Karpas-422 (cell line): ENCODE results near the gene CACNA2D3. TPM values are rescaled to one million over a fixed set of nuclear protein-coding genes. Genes with fewer than 3 reads are reported as not detected.
A peak's percentile ranks its signal among the peaks of the same experiment; 100 is the strongest.

Experiments used
- DNase-seq: peaks from one replicate; pipeline ENCODE4 v3.0.0-alpha.2; 2015
- H2AFZ ChIP-seq: fragments of 200-600 bp; sonication (generic); 2 replicates; pipeline ENCODE4 v1.6.1; 2014; ENCODE audit warnings: antibody characterized with exemption, low read length, mixed read lengths
- H3K27ac ChIP-seq: fragments of 200-600 bp; sonication (generic); 2 replicates; pipeline ENCODE4 v1.5.1; 2014; ENCODE audit warnings: mild to moderate bottlenecking, low read length, moderate library complexity
- H3K27me3 ChIP-seq: fragments of 200-600 bp; sonication (generic); 2 replicates; pipeline ENCODE4 v1.6.1; 2014; ENCODE audit warnings: low read length, mixed read lengths
- H3K36me3 ChIP-seq: fragments of 200-600 bp; sonication (generic); 2 replicates; pipeline ENCODE4 v1.6.1; 2014; ENCODE audit warnings: low read length, mixed read lengths; ENCODE audit not compliant: insufficient read depth
- H3K4me1 ChIP-seq: fragments of 200-600 bp; sonication (generic); 2 replicates; pipeline ENCODE4 v1.6.1; 2014; ENCODE audit warnings: mild to moderate bottlenecking, low read length, mixed read lengths
- H3K4me2 ChIP-seq: fragments of 200-600 bp; sonication (generic); 2 replicates; pipeline ENCODE4 v1.6.1; 2014; ENCODE audit warnings: low read length, low read depth, mild to moderate bottlenecking; ENCODE audit not compliant: poor library complexity, severe bottlenecking
- H3K4me3 ChIP-seq: fragments of 200-600 bp; sonication (generic); 2 replicates; pipeline ENCODE4 v1.5.1; 2014; ENCODE audit warnings: mild to moderate bottlenecking, antibody characterized with exemption, low read length, mixed read lengths
- H3K79me2 ChIP-seq: fragments of 200-600 bp; sonication (generic); 2 replicates; pipeline ENCODE4 v1.6.1; 2014; ENCODE audit warnings: mild to moderate bottlenecking, low read length, mixed read lengths
- H3K9ac ChIP-seq: fragments of 200-600 bp; sonication (generic); 2 replicates; pipeline ENCODE4 v1.6.0; 2014; ENCODE audit warnings: low read length
- H3K9me2 ChIP-seq: fragments of 200-600 bp; sonication (generic), shearing (Covaris generic); replicated peaks from 2 replicates; pipeline ENCODE4 v1.6.0; 2014; ENCODE audit warnings: mild to moderate bottlenecking, low read length, moderate library complexity; ENCODE audit not compliant: insufficient read depth
- H3K9me3 ChIP-seq: fragments of 300-700, 200-600 bp; sonication (generic); 2 replicates; pipeline ENCODE4 v1.6.1; 2014; ENCODE audit warnings: low read length, mixed read lengths
- H4K20me1 ChIP-seq: fragments of 200-600 bp; sonication (generic); 2 replicates; pipeline ENCODE4 v1.6.1; 2014; ENCODE audit warnings: mild to moderate bottlenecking, antibody characterized with exemption, low read length, low read depth; ENCODE audit not compliant: insufficient read depth
- total RNA-seq: library from RNA; depleted of rRNA; stranded (reverse); fragments of >200 nt; shearing (Covaris generic); gene quantifications from 2 replicates; pipeline ENCODE4 v1.2.3, GENCODE V29; 2014; ENCODE audit warnings: low replicate concordance

The CACNA2D3 gene
- total RNA-seq, 1 experiment from 2014 or later = not detected

GRCh38 chr3:54393150-54393549 is 270.8 kb downstream of the CACNA2D3 start:
- no peak overlapping the region for H2AFZ ChIP-seq
- H3K4me2 ChIP-seq = no peak overlapping the region
- no peak for DNase-seq
- H3K4me1 ChIP-seq = no peaks in the 10 kb centered on the region
- no peak overlapping the region for H3K9ac ChIP-seq
- no peak overlapping the region for H3K4me3 ChIP-seq
- H4K20me1 ChIP-seq = no peaks in the 10 kb centered on the region
- no peaks in the 10 kb centered on the region for H3K79me2 ChIP-seq
- no peaks in the 10 kb centered on the region for H3K9me3 ChIP-seq
- H3K36me3 ChIP-seq = no peaks in the 10 kb centered on the region
- H3K27me3 ChIP-seq = no peaks in the 10 kb centered on the region
- H3K9me2 ChIP-seq = no peaks in the 10 kb centered on the region; the same call in 1 of the 2 replicates
- H3K27ac ChIP-seq = no peak overlapping the region

GRCh38 chr3:54408328-54408727 is 286.0 kb downstream of the CACNA2D3 start:
- no peak for DNase-seq
- Histone ChIP-seq H3K9me2 (no peaks in the 10 kb centered on the region), H3K27me3 (no peaks in the 10 kb centered on the region), H4K20me1 (no peaks in the 10 kb centered on the region), H3K79me2 (no peaks in the 10 kb centered on the region), H3K36me3 (no peaks in the 10 kb centered on the region), H3K9me3 (no peaks in the 10 kb centered on the region), H3K27ac (no peak overlapping the region), H3K9ac (no peak overlapping the region), H3K4me2 (no peak overlapping the region), H3K4me1 (no peaks in the 10 kb centered on the region), H3K4me3 (no peak overlapping the region), H2AFZ (no peak overlapping the region)

GRCh38 chr3:54421943-54422342 is 299.6 kb downstream of the CACNA2D3 start:
- Histone ChIP-seq H3K27me3 (no peaks in the 10 kb centered on the region), H3K9me3 (no peaks in the 10 kb centered on the region), H4K20me1 (no peaks in the 10 kb centered on the region), H2AFZ (no peak overlapping the region), H3K9me2 (no peaks in the 10 kb centered on the region), H3K4me1 (no peaks in the 10 kb centered on the region), H3K4me3 (no peak overlapping the region), H3K79me2 (no peaks in the 10 kb centered on the region), H3K4me2 (no peak overlapping the region), H3K27ac (no peak overlapping the region), H3K9ac (no peak overlapping the region), H3K36me3 (no peaks in the 10 kb centered on the region)
- DNase-seq = no peak

DNA sequence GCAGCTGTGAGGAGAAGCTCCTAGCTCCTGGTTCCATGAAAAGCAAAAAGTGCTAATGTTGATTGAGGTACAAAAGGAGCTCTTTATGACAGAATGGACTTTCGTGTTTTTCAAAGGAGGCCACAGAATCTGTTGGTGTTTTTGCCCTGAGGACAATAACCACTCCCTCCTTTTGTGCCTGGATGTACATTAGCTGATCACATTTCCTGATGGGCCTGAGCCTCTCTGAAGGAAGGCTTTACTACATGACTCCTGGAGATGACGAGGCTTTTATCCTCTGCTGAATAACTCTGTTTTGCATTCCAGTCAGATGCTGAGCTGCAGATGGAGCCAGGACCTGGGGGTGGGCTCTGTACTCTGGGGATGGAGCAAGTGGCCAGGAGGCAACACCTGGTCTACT is 301.9 kb downstream of the CACNA2D3 start:
- Histone ChIP-seq H3K27me3 (no peaks in the 10 kb centered on the region), H3K4me1 (no peaks in the 10 kb centered on the region), H2AFZ (no peak overlapping the region), H3K4me2 (no peak overlapping the region), H3K9me3 (no peaks in the 10 kb centered on the region), H3K27ac (no peak overlapping the region), H3K4me3 (no peak overlapping the region), H4K20me1 (no peaks in the 10 kb centered on the region), H3K9me2 (no peaks in the 10 kb centered on the region), H3K79me2 (no peaks in the 10 kb centered on the region), H3K36me3 (no peaks in the 10 kb centered on the region), H3K9ac (no peak overlapping the region)
- no peak for DNase-seq

DNA sequence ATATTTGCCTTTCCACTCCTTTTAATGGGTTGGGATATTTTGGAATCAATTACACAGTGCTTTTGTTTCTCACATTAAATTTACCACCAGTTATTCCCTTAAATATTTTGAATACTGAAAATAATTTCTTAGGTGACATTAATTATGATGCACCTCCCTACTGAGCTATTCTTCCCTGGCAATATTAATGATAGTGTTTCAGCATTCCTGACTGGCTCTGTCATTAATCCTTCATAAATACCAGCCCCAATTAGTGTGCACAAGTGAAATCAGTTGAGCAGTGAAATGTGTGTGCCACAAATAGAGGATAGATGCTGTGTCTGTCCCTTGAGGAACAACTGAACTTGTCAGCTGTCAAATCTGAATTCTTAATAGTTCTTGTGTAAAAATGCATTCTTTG is 304.0 kb downstream of the CACNA2D3 start:
- Histone ChIP-seq H3K79me2 (no peaks in the 10 kb centered on the region), H3K27me3 (no peaks in the 10 kb centered on the region), H3K36me3 (no peaks in the 10 kb centered on the region), H3K9ac (no peak overlapping the region), H3K27ac (no peak overlapping the region), H3K9me3 (no peaks in the 10 kb centered on the region), H3K4me3 (no peak overlapping the region), H2AFZ (no peak overlapping the region), H3K4me1 (no peaks in the 10 kb centered on the region), H4K20me1 (no peaks in the 10 kb centered on the region), H3K4me2 (no peak overlapping the region), H3K9me2 (no peaks in the 10 kb centered on the region)
- no peak for DNase-seq

- no peaks in the 10 kb centered on the region for H3K9me3 ChIP-seq
- no peak overlapping the region for H3K4me2 ChIP-seq
- no peaks in the 10 kb centered on the region for H3K9me2 ChIP-seq
- H2AFZ ChIP-seq = no peak overlapping the region
- no peak overlapping the region for H3K27ac ChIP-seq
- DNase-seq = no peak
- no peaks in the 10 kb centered on the region for H3K4me1 ChIP-seq
- H3K9ac ChIP-seq = no peak overlapping the region
- no peaks in the 10 kb centered on the region for H4K20me1 ChIP-seq
- no peaks in the 10 kb centered on the region for H3K36me3 ChIP-seq
- no peaks in the 10 kb centered on the region for H3K27me3 ChIP-seq
- H3K4me3 ChIP-seq = no peak overlapping the region
- no peaks in the 10 kb centered on the region for H3K79me2 ChIP-seq
These were observed 305.1 kb downstream of the CACNA2D3 start for GRCh38 chr3:54427501-54427900.

DNA sequence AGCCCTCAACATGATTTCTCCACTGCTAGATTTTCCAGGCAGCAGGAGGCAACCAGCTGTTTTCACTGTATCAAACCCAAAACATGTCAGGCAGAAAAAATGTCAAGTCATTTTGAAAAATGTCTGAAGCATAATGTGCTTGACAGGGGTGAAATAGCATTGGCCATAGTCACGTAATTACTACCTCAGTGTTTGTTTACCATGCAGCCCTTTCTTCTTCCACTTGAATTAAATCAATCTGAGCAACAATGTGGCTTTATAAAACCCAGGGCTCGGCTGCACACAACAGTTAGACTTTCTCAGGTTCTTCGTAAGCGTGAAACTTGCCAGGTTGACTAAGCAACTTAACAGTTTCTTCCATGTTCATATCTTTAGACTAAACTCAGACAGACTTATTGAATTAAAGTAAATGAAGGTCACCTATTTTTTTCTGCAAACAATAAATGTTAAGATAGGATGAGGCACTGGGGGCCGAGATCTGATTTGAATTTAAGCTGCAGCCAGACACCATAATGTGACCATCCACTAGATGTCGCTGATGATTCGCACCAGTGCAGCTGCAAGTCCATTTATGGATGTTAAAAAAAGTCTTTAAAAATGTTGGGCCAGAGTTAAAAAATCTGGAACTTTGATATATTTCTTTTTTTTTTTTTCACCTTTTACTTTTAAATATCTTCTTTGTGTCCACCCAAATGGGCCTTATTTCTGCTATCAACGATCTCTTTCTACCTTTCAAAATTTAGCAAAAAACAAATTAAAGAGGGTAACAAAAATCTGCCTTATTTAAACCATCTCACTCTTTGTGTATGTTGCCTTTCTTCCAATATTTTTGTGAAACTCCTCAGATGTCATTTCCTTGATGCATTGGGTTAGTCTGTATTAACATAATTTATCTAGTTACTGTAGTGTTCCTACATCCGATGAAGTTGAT is 305.9 kb downstream of the CACNA2D3 start:
- DNase-seq = peak; percentile 82

DNA sequence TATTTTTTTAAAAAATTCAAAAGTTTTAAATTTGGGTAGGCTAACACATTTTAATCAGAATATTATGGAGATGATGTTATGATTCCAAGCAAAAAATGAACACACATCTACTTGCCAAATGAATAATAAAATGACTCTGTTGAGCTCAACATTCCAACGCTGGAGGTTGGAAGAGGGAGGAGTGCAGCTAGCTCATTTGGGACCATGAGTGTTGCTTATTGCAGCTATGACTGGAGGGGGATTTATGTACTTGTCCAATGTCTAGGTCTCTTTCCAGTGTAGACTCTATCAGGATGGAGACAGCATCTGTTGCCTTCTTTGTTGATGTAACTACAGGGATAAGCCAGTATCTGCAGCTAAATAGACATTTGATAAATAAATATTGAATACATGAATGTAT is 310.6 kb downstream of the CACNA2D3 start:
- Histone ChIP-seq H3K79me2 (no peaks in the 10 kb centered on the region), H3K27ac (no peak overlapping the region), H3K4me3 (no peak overlapping the region), H3K4me1 (no peaks in the 10 kb centered on the region), H3K9me3 (no peaks in the 10 kb centered on the region), H2AFZ (no peak overlapping the region), H3K4me2 (no peak overlapping the region), H3K9ac (no peak overlapping the region), H4K20me1 (no peaks in the 10 kb centered on the region), H3K36me3 (no peaks in the 10 kb centered on the region), H3K27me3 (no peaks in the 10 kb centered on the region), H3K9me2 (no peaks in the 10 kb centered on the region)
- DNase-seq = no peak

More for the DNA sequence above, 305.9 kb downstream of the CACNA2D3 start:
- no peaks in the 10 kb centered on the region for H4K20me1 ChIP-seq
- no peaks in the 10 kb centered on the region for H3K9me3 ChIP-seq
- H3K4me3 ChIP-seq = no peak overlapping the region
- H3K79me2 ChIP-seq = no peaks in the 10 kb centered on the region
- no peak overlapping the region for H3K27ac ChIP-seq
- H3K9ac ChIP-seq = no peak overlapping the region
- H3K27me3 ChIP-seq = no peaks in the 10 kb centered on the region
- H3K9me2 ChIP-seq = no peaks in the 10 kb centered on the region
- no peaks in the 10 kb centered on the region for H3K4me1 ChIP-seq
- H2AFZ ChIP-seq = no peak overlapping the region
- H3K4me2 ChIP-seq = no peak overlapping the region
- H3K36me3 ChIP-seq = no peaks in the 10 kb centered on the region
